KBM-7 (cell line): ENCODE results near the gene UXS1.

ENCODE experiments used
- DNase-seq: peaks from one replicate; pipeline ENCODE4 v3.0.0-alpha.2; 2015
- in situ Hi-C: fragments of 300-500 bp; cut with MboI; formaldehyde crosslinking; loops from 2 replicates; pipeline ENCODE4 v1.14.3; 2020; ENCODE audit warnings: low sequenced_read_pairs, low pct_unique_long_range_greater_than_20kb, mixed read lengths

Gene UXS1

GRCh38 chr2:106065983-106066820 is 127.9 kb downstream of the UXS1 start:
- in situ Hi-C loops: no loop called here
- no peak for DNase-seq

DNA sequence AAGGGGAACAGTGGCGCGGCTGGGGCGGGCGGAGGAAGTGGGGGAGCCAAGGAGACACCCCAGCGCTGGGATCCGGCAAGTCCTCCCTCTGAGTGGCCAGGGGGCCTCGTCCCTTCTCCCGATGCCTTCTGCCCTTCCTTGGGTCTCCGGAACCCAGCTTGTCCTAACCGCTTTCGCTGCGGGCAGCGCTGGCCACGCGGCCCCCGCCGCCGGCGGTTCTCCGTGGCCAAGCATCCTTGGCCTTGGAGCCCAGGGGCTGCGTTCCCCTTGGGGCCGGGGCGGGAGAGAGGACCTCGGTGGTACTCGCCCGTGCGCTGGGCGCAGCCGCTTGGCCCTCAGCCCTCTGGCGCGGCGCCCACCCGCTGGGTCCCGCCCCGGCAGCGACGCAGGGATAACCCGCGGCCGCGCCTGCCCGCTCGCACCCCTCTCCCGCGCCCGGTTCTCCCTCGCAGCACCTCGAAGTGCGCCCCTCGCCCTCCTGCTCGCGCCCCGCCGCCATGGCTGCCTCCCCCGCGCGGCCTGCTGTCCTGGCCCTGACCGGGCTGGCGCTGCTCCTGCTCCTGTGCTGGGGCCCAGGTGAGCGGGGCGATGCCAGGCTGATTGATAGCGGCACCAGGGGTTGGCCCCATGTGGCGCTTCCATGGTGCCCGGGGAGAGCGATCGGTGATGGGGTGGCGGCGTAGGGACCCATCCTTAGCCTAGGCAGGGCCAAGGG is 128.7 kb downstream of the UXS1 start:
- in situ Hi-C loops: no loop called here
- no peak for DNase-seq

DNA sequence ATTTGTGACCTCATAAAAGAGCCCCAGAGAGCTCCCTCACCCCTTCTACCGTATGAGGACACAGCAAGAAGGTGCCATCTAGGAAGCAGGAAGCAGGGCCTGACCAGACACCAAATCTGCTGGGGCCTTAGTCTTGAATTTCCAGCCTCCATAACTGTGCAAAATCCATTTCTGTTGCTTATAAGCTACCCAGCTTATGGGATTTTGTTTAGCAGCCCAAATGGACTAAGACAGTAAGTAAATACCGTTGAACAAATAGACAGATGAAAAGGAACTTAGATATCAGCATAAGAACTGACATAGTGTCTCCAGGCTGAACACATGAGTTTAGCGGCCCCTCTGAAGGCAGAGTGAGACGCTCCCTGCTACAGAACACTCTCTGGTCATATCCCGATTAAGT is 130.9 kb downstream of the UXS1 start:
- in situ Hi-C loops: no loop called here
- DNase-seq: no peak

- DNase-seq: no peak
- in situ Hi-C loops: no loop called here
These were observed 131.5 kb downstream of the UXS1 start for GRCh38 chr2:106062627-106063026.

- in situ Hi-C loops: no loop called here
- no peak for DNase-seq
These were observed 132.3 kb downstream of the UXS1 start for GRCh38 chr2:106061611-106062349.

DNA sequence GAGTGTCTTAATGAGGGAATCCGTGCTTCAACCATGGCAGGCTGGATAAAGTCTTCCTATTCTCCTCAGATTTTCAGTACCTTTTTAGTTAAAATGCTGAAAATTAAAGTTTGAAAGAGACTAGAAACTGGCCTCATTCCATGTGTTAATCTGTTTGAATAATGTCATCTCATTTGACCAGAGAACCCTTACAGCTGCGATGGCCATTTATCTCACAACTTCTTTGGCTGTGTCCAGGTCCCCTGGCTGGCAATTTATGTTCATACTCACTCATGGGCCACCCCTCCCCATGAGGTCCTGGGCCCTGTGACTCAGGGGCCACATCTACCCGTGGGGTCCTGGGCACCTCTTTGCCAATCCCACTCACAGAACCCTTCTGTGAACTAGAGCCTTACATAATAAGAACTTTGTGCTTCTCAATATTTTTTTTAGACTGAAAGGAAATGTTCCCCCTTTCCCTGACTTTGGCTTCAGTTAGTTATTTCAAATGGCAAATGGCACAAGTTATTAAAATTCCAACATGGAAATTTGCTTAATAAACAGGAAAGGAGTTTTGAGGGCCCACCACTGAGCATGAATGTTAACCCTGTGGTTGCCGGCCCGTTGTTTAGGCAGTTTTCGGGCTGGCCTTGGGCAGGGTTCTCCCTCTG is 134.6 kb downstream of the UXS1 start:
- in situ Hi-C loops: no loop called here
- no peak for DNase-seq

- in situ Hi-C loops: no loop called here
- no peak for DNase-seq
These were observed 135.5 kb downstream of the UXS1 start for GRCh38 chr2:106058469-106059137.

GRCh38 chr2:106057206-106057605 is 136.9 kb downstream of the UXS1 start:
- in situ Hi-C loops: no loop called here
- DNase-seq: no peak

DNA sequence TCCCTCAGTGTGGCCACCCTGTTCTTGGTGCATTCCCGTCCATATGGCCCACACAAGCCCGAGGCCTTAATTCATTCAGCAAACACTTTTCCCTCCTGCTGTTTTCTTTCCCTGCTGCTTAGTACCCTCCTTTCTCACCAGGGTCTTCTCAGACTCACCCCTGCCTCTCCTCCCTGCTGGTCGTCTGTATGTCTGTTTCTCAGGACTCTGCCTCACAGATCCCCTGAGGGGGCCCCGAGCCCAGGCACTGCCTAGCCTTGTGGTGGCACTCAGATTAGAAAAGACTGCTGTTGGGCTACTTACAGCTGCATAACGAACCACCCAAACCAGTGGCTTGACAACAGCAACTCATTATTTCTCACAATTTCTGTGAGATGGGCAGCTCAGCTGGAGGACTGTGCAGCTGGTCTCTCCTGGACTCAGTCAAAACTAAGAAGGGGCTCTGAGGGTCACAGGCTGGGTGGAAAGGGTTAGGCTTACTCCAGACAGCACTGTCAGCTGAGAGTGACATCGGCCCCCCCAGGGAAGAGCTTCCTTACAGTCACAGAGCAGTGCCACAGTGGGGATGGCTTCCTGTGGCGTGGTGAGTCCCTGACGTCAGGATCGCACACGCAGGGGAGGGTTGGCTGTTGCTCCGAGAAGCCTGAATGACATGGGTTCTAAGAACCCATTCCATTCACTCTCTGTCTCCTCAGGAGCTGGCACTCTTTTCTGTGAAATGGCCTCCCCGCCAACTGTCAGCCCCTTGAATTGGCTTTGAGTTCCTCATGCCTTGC is 139.0 kb downstream of the UXS1 start:
- in situ Hi-C loops: no loop called here
- no peak for DNase-seq

DNA sequence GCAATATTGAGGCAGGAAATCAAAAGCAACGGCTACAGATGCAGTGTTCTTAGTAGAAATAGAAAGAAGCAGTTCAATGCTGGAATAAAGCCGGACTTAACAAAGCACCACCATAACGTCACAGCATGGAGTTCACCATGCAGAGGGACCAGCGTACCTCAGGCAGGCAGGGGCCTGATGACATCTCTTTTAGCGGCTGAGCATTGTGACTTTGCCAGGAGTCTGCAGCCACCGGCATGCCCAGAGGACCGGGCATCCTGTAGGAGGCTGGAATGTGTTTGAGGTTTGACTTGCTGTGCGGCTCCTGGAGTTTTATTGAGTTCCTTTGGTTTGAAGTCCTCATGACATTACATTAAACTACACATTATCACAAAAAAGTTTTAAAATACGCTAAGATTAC is 139.8 kb downstream of the UXS1 start:
- no peak for DNase-seq
- in situ Hi-C loops: no loop called here

GRCh38 chr2:106053581-106053980 is 140.5 kb downstream of the UXS1 start:
- in situ Hi-C loops: no loop called here
- no peak for DNase-seq

GRCh38 chr2:106053116-106053515 is 141.0 kb downstream of the UXS1 start:
- no peak for DNase-seq
- in situ Hi-C loops: no loop called here

GRCh38 chr2:106044859-106045258 is 149.2 kb downstream of the UXS1 start:
- in situ Hi-C loops: no loop called here
- DNase-seq: no peak

DNA sequence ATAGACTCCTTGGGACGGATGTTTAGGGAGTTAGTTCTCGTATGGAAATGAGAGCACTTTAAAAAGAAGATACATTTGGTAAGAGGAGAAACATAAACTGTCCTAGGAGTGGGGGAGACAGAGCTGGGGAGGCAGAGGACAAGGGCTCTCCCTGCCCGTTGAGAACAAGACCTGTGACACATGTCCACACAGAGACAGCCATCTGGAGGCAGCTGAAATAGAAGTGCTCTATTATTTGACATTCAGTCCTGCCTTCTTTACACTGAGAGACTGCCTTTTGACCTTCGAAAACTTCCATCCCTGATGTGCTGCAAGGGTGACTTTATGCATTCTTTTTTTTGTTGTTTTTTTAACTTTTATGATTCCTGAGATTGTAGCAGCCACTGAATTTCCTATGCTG is 150.1 kb downstream of the UXS1 start:
- in situ Hi-C loops: no loop called here
- DNase-seq: no peak
